GOT3 (cell line): ENCODE data around the gene CCBE1.
"Not testable (repeated sequence)": the region's sequence is repeated elsewhere in the genome, so short reads cannot be mapped to it uniquely, and the experiment has no call there.

Experiments used
- DNase-seq: peaks from one replicate; lab custom pipeline; 2025; ENCODE audit warnings: mixed read lengths; lab: John Stamatoyannopoulos, UW

Gene CCBE1

GRCh38 chr18:59539108-59539507 lies 158.1 kb downstream of the CCBE1 start:
- DNase-seq = no peak

GRCh38 chr18:59537579-59537978 lies 159.6 kb downstream of the CCBE1 start:
- DNase-seq = no peak

DNA sequence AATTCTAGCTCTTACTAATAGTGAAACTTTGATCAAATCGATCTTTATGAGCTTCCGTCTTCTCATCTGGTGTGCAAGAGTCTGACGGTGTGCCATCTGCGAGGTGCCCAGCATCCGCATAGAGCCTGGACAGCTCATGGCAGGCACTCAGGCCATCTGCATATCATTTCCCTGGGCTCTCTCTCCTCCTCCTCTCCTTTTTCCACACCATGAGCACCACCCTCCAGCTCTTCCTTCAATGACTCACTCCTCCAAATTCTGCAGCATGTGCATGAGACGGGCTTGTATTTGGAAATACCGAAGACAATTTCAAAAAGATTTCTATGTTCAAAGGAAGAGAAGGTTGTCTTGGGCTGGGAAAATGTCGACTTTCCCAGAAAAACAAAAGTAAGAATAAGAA lies 161.1 kb downstream of the CCBE1 start:
- no peak for DNase-seq

- DNase-seq = no peak
These were observed 162.2 kb downstream of the CCBE1 start for GRCh38 chr18:59535055-59535454.

GRCh38 chr18:59528866-59529265 lies 168.4 kb downstream of the CCBE1 start:
- no peak for DNase-seq

DNA sequence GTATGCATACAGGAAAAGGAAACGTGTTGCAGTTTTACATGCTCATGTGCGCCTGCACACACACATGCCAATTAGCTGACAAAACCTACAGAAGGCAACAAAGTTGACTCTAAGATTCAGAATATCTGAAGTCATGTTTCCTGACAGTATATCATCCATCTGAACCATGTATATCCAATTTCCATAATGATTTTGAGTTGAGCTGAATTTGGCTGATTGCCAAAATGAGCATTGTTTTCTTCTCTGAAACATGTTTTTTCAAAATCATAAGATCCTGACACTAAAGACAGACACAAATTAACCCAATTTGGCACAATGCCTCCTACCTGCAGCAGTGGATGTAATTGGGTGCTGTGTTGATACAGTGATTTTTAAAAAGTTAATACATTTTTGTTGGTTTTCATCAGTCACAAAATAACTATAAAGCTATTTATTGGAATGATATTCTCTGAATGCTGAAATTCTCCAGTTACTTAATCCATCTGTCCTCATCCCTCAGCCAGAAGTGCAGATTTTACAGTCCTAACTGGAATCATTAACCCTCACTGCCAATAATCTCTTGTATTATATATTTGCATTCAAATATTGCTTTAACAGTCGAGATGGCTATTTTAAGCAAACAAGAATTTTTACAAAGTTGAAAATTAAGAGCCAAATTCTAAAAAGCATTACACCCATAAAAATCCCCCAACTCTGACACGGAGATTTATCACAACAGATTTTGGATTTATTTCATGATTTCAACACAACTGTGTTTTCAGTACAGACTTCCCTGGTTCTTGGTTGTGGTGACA lies 176.5 kb downstream of the CCBE1 start:
- no peak for DNase-seq

DNA sequence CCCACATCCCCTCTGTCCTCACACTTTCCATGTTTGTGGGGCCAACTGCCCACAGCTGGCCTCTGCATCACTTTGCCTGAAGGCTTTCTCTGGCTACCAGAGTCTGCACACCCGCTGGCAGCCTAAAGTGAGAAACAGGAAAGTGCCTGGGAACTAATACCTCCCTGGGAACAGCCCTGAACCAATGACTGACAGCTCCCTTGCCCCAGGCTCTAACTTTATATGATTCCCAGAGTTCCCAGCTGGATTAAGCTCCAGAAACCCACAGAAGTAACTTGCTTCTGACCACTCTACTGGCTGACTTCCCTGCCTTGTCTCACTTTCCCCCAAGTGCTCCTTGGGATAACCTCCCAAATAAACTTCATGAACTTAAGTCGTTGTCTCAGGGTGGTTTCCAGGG lies 178.5 kb downstream of the CCBE1 start:
- no peak for DNase-seq

DNA sequence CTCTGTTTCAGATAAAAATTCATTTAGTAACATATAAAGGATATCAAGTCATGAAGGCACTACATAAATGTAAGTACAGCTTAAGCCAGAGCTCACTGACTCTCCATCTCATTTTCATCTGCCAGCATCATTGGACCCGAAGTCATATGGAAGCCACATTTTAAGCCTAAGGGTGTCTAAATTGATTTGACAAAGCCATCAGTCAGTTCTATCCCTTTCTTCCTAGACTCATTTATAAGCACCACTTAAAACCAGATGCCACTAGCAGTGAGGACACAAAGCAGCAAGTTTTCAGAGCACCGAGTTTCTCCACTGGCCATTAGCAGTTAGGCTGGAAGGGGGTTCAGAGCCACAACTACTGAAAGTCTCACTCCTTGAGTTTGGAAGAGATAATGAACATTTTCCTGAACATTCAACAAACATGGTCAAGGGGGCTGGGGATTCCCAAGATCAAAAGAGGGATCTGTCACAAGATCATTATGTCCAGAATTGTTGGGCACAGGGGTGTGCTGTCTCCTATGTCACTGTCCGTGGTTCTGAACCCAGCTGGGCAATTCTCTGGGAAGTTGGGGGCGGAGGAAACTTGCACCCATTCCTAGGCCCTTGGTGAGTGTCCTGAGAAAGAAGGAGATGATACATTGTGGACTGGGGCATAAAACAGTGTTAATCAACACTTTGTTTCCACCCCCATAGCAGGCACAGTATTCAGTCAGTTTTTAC lies 179.6 kb downstream of the CCBE1 start:
- no peak for DNase-seq

DNA sequence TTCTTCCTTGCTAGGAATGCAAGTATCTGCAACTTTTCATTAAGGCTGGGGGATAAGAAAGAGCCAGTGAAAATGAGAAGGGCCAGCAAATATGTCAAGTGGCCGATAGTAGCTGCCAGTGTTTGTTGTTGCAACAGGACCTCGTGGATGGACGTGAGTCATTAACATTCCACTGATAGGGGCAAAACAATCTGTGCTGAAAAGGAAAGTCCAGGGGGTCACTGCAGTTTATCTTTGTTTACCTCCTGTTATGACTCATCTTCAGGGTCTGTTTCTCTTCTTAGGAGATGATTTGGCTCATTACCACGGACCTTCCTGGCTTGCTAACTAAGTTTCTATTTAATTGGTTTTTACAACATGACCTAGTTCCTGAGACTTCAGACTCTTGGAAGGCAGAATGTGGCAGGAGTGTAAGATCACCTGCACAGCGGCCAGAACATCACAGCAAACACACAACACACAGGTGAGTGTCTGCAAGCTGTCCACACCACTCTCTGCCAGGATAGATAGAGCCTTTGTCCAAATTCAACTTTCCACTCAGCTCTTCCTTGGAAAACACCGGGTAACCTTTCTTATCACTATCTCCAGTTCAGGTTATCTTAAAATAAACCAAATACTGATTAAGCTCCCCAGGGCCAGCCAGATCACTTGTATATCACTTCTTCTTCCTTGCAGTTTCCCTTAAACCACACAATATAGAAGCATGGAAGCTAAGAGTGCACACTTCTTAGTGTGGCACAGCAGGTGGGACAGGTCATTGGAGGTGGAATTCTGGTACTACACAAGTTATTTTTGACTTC lies 180.7 kb downstream of the CCBE1 start:
- DNase-seq = no peak

DNA sequence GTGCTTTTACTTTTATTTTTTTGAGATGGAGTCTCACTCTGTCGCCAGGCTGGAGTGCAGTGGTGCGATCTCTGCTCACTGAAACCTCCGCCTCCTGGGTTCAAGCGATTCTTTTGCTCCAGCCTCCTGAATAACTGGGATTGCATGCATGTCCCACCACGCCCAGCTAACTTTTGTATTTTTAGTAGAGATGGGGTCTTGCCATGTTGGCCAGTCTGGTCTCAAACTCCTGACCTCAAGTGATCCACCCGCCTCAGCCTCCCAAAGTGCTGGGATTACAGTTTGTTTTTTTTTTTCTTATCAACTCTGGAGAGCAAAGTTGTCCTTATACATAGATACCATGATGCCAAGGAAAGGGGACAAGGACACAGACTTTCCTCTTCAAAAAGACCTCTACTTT lies 181.3 kb downstream of the CCBE1 start:
- DNase-seq = not testable (repeated sequence)

- DNase-seq = no peak
These were observed 182.1 kb downstream of the CCBE1 start for GRCh38 chr18:59515147-59515546.

- no peak for DNase-seq
These were observed 183.0 kb downstream of the CCBE1 start for GRCh38 chr18:59514203-59514602.

DNA sequence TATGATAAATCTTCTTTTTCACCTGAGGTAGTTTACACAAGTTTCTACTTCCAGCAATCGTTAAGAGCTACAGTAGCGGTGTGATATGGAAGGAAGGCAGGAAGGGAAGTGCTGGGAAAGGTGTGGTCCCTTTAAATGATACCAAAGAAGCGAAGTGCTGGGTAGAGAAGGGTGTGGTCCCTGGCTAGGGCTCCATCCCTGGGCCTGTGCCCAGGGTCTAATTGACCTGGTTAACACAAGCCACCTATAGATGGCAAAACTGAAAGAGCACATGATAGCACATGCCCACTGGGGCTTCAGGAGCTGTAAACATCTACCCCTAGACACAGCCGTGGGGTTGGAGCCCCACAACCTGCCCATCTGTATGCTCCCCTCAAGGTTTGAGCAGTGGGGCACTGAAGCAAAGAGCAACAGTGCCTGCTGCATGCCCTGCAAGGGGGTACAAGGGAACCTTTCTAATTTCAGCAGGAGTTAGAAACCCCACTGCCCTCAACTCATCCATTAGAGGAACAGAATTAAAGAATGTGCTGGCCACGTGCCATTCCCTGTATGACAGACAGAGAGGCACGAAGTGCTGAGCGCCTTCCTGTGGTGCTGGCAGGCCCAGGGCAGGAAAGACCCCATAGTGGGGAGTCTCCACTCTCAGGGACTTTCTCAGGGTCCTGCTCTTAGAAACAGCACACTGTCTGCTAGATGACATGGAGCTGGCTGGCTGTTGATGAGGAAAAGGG lies 185.0 kb downstream of the CCBE1 start:
- no peak for DNase-seq

GRCh38 chr18:59509481-59510442 lies 187.5 kb downstream of the CCBE1 start:
- no peak for DNase-seq

- DNase-seq = no peak
These were observed 191.9 kb downstream of the CCBE1 start for GRCh38 chr18:59505356-59505755.

GRCh38 chr18:59502274-59503175 lies 194.7 kb downstream of the CCBE1 start:
- DNase-seq = peak; percentile 24

DNA sequence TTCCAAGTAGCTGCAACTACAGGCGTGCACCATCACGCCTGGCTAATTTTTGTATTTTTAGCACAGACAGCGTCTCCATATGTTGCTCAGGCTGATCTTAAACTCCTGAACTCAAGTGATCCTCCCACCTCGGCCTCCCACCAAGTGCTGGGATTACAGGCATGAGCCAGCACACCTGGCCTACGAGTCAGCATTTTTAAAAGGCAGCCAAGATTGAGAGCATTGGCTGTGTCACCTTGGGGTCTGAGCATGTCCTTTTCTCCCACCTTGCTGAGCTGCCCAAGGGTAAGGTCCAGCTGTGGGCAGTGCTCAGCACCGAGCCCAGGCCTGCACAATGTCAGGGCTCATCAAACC lies 195.3 kb downstream of the CCBE1 start:
- DNase-seq = no peak

DNA sequence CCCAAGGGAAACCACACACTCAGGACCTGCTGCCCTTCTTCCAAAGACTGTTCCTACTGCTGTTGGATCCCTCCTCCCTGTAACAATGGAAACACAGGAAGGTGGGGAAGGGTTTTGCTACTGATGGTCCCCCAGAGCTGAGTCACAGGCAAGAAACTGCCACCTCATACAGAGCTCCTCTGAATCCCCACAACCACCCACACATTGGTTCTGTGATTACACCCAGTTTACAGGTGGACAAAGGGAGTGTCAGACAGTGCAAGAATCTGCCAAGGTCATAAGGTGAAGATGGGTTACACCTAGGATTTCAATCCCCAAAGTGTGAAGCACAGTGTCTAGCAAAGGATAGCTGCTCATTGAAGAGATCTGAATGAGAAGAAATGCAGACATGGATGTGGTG lies 196.5 kb downstream of the CCBE1 start:
- DNase-seq = no peak

DNA sequence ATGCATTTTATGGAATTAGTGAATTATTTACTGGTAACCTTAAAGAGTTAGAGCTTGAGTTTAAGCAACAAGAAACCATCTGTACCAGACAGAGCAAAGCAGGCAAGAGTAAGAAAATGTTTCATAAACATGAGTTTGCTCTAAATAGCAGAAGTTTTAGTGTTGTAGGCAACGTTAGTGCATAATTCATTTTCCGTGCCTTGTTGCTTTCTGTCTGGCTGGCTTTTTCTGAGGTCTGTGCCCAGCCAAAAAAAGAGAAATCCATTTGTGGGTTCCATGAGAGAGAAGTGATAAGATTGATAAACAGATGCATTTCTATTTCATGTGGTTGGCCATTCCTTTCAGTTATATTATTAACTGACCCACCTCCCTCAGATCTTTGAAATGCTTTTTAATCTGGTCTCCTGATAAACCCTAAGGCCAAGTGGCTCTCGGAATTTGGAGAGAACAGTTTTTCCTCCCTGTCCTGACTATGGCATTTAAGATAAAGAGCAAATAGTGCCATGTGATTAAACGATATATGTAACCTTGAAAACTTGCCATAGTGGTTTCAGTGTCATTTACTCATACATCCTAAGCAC lies 198.6 kb downstream of the CCBE1 start:
- no peak for DNase-seq
